GM18508 (cell line): ENCODE measurements around the gene GSTM2.
"Not testable (repeated sequence)": the region's sequence is repeated elsewhere in the genome, so short reads cannot be mapped to it uniquely, and the experiment has no call there.

Experiments
- ATAC-seq: cut with Tn5 transposase; IDR thresholded peaks from one replicate; pipeline ENCODE4 v1.9.1; 2021; ENCODE audit warnings: moderate number of reproducible peaks; ENCODE audit not compliant: insufficient read depth, unreplicated experiment

The GSTM2 gene

GRCh38 chr1:109643385-109644230 is 24.2 kb upstream of the GSTM2 start:
- no peak for ATAC-seq

- ATAC-seq: no peak
Measured at GRCh38 chr1:109644670-109645069, 23.2 kb upstream of the GSTM2 start.

- no peak for ATAC-seq
Measured at GRCh38 chr1:109649491-109649914, 18.4 kb upstream of the GSTM2 start.

- ATAC-seq: no peak
Measured at GRCh38 chr1:109650609-109651008, 17.2 kb upstream of the GSTM2 start.

GRCh38 chr1:109652402-109652801 is 15.5 kb upstream of the GSTM2 start:
- ATAC-seq: no peak

- no peak for ATAC-seq
Measured at GRCh38 chr1:109653306-109653705, 14.6 kb upstream of the GSTM2 start.

GRCh38 chr1:109654519-109654918 is 13.3 kb upstream of the GSTM2 start:
- no peak for ATAC-seq

- peak; percentile 63 for ATAC-seq
Measured at GRCh38 chr1:109655615-109656519, 12.0 kb upstream of the GSTM2 start, which contains the start of gene GSTM4. GSTM4 (plus strand) TSS chr1:109656099; CDS start chr1:109656390, 291 bp downstream.

- no peak for ATAC-seq
Measured at GRCh38 chr1:109657395-109657794, 10.5 kb upstream of the GSTM2 start.

- no peak for ATAC-seq
Measured at GRCh38 chr1:109657970-109658369, 9.9 kb upstream of the GSTM2 start.

- ATAC-seq: no peak
Measured at GRCh38 chr1:109658533-109659042, 9.3 kb upstream of the GSTM2 start.

GRCh38 chr1:109659145-109659544 is 8.7 kb upstream of the GSTM2 start:
- ATAC-seq: no peak

- no peak for ATAC-seq
Measured at GRCh38 chr1:109659997-109660690, 7.7 kb upstream of the GSTM2 start.

GRCh38 chr1:109660691-109661026 is 7.2 kb upstream of the GSTM2 start:
- not testable (repeated sequence) for ATAC-seq

- no peak for ATAC-seq
Measured at GRCh38 chr1:109661391-109661790, 6.5 kb upstream of the GSTM2 start.

- no peak for ATAC-seq
Measured at GRCh38 chr1:109664671-109665070, 3.2 kb upstream of the GSTM2 start.

GRCh38 chr1:109668123-109668775 is 392 bp downstream of the GSTM2 start:
- ATAC-seq: no peak

GRCh38 chr1:109669246-109669948 is 1.5 kb downstream of the GSTM2 start:
- no peak for ATAC-seq

GRCh38 chr1:109669949-109670302 is 2.1 kb downstream of the GSTM2 start:
- ATAC-seq: not testable (repeated sequence)
